HG02642 (cell line): ENCODE data around the gene TSPY10.
"Not testable (repeated sequence)": the region's sequence is repeated elsewhere in the genome, so short reads cannot be mapped to it uniquely, and the experiment has no call there.

Experiments used
- ATAC-seq: cut with Tn5 transposase; IDR thresholded peaks from one replicate; pipeline ENCODE4 v1.9.1; 2021; ENCODE audit warnings: mild to moderate bottlenecking; ENCODE audit not compliant: unreplicated experiment, poor library complexity

Gene TSPY10, protein sequence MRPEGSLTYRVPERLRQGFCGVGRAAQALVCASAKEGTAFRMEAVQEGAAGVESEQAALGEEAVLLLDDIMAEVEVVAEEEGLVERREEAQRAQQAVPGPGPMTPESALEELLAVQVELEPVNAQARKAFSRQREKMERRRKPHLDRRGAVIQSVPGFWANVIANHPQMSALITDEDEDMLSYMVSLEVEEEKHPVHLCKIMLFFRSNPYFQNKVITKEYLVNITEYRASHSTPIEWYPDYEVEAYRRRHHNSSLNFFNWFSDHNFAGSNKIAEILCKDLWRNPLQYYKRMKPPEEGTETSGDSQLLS

DNA sequence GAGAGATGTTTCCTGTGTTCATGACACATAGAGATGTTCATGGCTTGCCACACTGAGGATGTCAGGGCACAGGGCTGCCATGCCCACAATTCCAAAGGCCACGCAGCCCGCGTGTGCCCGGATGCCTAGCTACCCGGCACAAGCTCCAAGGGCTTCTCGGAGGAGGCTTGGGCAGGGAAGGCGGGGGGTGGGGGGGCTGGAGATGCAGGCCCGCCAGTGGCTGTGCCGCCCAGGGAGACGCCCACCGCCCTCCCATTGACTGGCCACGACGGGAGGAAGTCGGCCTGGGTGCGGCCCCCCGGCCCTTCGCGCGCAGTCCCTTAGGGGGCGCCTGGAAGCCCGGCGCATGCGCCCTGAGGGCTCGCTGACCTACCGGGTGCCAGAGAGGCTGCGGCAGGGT lies at the start of gene TSPY10:
Gene TSPY10, plus strand, starts transcription at position 301 of the 400 bp plus-strand sequence. Its CDS starts 46 bp downstream, at position 347.
- ATAC-seq = not testable (repeated sequence)

DNA sequence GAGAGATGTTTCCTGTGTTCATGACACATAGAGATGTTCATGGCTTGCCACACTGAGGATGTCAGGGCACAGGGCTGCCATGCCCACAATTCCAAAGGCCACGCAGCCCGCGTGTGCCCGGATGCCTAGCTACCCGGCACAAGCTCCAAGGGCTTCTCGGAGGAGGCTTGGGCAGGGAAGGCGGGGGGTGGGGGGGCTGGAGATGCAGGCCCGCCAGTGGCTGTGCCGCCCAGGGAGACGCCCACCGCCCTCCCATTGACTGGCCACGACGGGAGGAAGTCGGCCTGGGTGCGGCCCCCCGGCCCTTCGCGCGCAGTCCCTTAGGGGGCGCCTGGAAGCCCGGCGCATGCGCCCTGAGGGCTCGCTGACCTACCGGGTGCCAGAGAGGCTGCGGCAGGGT lies 40.7 kb upstream of the TSPY10 start, which contains the start of gene TSPY9:
Gene TSPY9, plus strand, starts transcription at position 301 of the 400 bp plus-strand sequence. Its CDS starts 46 bp downstream, at position 347.
- not testable (repeated sequence) for ATAC-seq

DNA sequence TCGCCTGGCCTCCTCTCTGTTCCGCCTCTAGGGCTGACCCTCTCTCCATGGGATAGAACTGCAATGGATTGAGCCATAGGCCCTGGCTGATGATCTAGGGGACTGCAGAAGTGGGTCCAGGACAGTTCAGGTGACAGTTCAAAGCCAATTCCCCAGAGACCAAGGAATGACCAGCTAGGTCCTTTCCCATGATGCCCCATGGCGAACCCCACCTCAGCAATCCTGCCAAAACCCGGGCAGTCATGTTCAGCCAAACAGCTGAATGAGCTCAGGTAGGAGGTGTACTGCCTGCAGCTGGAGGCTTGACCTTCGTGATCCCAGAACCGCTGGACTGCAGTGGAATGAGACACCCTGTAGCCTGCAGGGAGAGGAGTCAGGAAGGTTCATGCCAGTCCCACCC lies 23.3 kb upstream of the TSPY10 start:
- not testable (repeated sequence) for ATAC-seq

DNA sequence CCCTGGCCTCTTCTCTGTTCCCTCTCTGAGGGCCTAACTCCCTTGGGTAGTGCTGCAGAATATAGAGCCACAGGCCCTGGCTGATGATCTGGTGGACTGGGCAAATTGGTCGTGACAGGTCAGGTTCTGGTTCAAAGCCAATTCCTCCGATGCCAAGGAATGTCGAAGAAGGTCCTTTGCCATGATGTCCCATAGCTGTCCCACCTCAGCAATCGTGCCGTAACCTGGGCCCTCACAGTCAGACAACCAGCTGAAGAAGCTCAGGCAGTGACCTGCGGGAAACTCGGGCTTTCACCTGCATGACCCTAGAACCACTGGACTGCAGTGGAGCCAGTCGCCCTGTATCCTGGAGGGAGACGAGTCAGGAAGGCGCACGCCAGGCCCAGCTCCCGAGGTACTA lies 11.4 kb upstream of the TSPY10 start:
- ATAC-seq = not testable (repeated sequence)
